GM19193 (cell line): ENCODE measurements around the gene APBB1IP.

Experiments
- POLR2A ChIP-seq: IDR thresholded peaks from 4 replicates; pipeline ENCODE4 v1.6.1; 2011; ENCODE audit not compliant: insufficient read depth, insufficient read length; ENCODE audit errors: extremely low read depth

Gene APBB1IP

GRCh38 chr10:26486304-26486703, 48.2 kb downstream of the APBB1IP start:
- no peak for TF ChIP-seq POLR2A

GRCh38 chr10:26486990-26487850, 49.1 kb downstream of the APBB1IP start:
- TF ChIP-seq POLR2A: no peak

GRCh38 chr10:26488344-26488743, 50.2 kb downstream of the APBB1IP start:
- no peak for TF ChIP-seq POLR2A

GRCh38 chr10:26489081-26489480, 50.9 kb downstream of the APBB1IP start:
- TF ChIP-seq POLR2A: no peak

- no peak for TF ChIP-seq POLR2A
Observed at GRCh38 chr10:26491276-26491675, 53.1 kb downstream of the APBB1IP start.

GRCh38 chr10:26491934-26492333, 53.8 kb downstream of the APBB1IP start:
- TF ChIP-seq POLR2A: no peak

GRCh38 chr10:26494018-26494417, 55.9 kb downstream of the APBB1IP start:
- TF ChIP-seq POLR2A: no peak

GRCh38 chr10:26499426-26499825, 61.3 kb downstream of the APBB1IP start:
- no peak for TF ChIP-seq POLR2A

- TF ChIP-seq POLR2A: no peak
Observed at GRCh38 chr10:26502986-26503385, 64.8 kb downstream of the APBB1IP start.

- TF ChIP-seq POLR2A: no peak
Observed at GRCh38 chr10:26503911-26504310, 65.8 kb downstream of the APBB1IP start.

- TF ChIP-seq POLR2A: no peak
Observed at GRCh38 chr10:26505491-26505890, 67.3 kb downstream of the APBB1IP start.

- TF ChIP-seq POLR2A: no peak
Observed at GRCh38 chr10:26506736-26507135, 68.6 kb downstream of the APBB1IP start.

GRCh38 chr10:26507441-26507840, 69.3 kb downstream of the APBB1IP start:
- no peak for TF ChIP-seq POLR2A

GRCh38 chr10:26508016-26508415, 69.9 kb downstream of the APBB1IP start:
- no peak for TF ChIP-seq POLR2A

GRCh38 chr10:26509307-26509706, 71.2 kb downstream of the APBB1IP start:
- TF ChIP-seq POLR2A: no peak

- TF ChIP-seq POLR2A: no peak
Observed at GRCh38 chr10:26513101-26513500, 75.0 kb downstream of the APBB1IP start.
